Sciatic nerve (tissue), 2 donors: Measurements from ENCODE around the gene KASH5. TPM values are rescaled to one million over a fixed set of nuclear protein-coding genes. Genes with fewer than 3 reads are reported as not detected.
A peak's percentile ranks its signal among the peaks of the same experiment; 100 is the strongest.

ENCODE experiments used
- ATAC-seq: fragments of 200-7000 bp; cut with Tn5 transposase; one replicate; pipeline ENCODE4 v1.9.1; 2020; ENCODE audit warnings: mild to moderate bottlenecking, moderate library complexity
- DNase-seq: peaks from one replicate; pipeline ENCODE4 v3.0.0-alpha.2; 2020; ENCODE audit warnings: low spot score
- intact Hi-C: fragments of 100-400 bp; cut with DNase I; formaldehyde crosslinking; loops from one replicate; pipeline ENCODE4 v1.14.2; 2022
- total RNA-seq: library from RNA; stranded (reverse); fragmentation: NEBNext Ultra II Directional; extraction: Animal tissue kit (Norgen Biotek cat#: 25700); gene quantifications from one replicate; pipeline ENCODE4 v1.2.1, GENCODE V29; 2021
- donor health status: DM: no; HTN: no; CAD: no.
- donor health status: DM: no; HTN: no; CAD: no.

KASH5 gene
- total RNA-seq, 1 donor from 2014 or later, result not detected

- no peak for ATAC-seq
- intact Hi-C loops, result no loop called here
- no peak for DNase-seq
Measured at GRCh38 chr19:49430172-49430677, 42.2 kb downstream of the KASH5 start.

- intact Hi-C loops, result no loop called here
- ATAC-seq (no peak), DNase-seq (no peak)
Measured at GRCh38 chr19:49430678-49431329, 42.8 kb downstream of the KASH5 start.

- no peak for ATAC-seq
- intact Hi-C loops, result no loop called here
Measured at GRCh38 chr19:49431330-49431749, 43.3 kb downstream of the KASH5 start.

GRCh38 chr19:49432141-49433073, 44.4 kb downstream of the KASH5 start:
- DNase-seq (no peak), ATAC-seq (no peak)
- intact Hi-C loops, result no loop called here

More at GRCh38 chr19:49431330-49431749, 43.3 kb downstream of the KASH5 start:
- no peak for DNase-seq

- ATAC-seq (no peak), DNase-seq (no peak)
- intact Hi-C loops, result no loop called here
Measured at GRCh38 chr19:49433240-49433901, 45.3 kb downstream of the KASH5 start.

- no peak for DNase-seq
- no peak for ATAC-seq
- intact Hi-C loops, result loop anchor here (5.0 kb wide), 1 partner anchor 208 kb away; no protein-coding TSS in a partner anchor
Measured at GRCh38 chr19:49434907-49435583, 47.0 kb downstream of the KASH5 start.

GRCh38 chr19:49435670-49436069, 47.6 kb downstream of the KASH5 start:
- intact Hi-C loops, result loop anchor here (5.0 kb wide), 1 partner anchor 208 kb away; no protein-coding TSS in a partner anchor
- no peak for ATAC-seq
- no peak for DNase-seq

- ATAC-seq (no peak), DNase-seq (no peak)
- intact Hi-C loops, result loop anchor here (5.0 kb wide), 1 partner anchor 209 kb away; no protein-coding TSS in a partner anchor
Measured at GRCh38 chr19:49436381-49437017, 48.5 kb downstream of the KASH5 start.

- intact Hi-C loops, result loop anchor here (5.0 kb wide), 1 partner anchor 210 kb away; no protein-coding TSS in a partner anchor
- DNase-seq, result no peak
- ATAC-seq, result no peak
Measured at GRCh38 chr19:49437231-49437630, 49.2 kb downstream of the KASH5 start.

- no peak for DNase-seq
- intact Hi-C loops, result loop anchor here (5.0 kb wide), 1 partner anchor 211 kb away; no protein-coding TSS in a partner anchor
- no peak for ATAC-seq
Measured at GRCh38 chr19:49438261-49438660, 50.2 kb downstream of the KASH5 start.

- intact Hi-C loops, result loop anchor here (5.0 kb wide), 1 partner anchor 213 kb away; no protein-coding TSS in a partner anchor
- ATAC-seq, result no peak
- no peak for DNase-seq
Measured at GRCh38 chr19:49439836-49440235, 51.8 kb downstream of the KASH5 start.

- intact Hi-C loops, result no loop called here
- ATAC-seq, result no peak
- no peak for DNase-seq
Measured at GRCh38 chr19:49440439-49441209, 52.6 kb downstream of the KASH5 start.

- intact Hi-C loops, result no loop called here
Measured at GRCh38 chr19:49441210-49441959, 53.3 kb downstream of the KASH5 start, which contains the start of gene SLC17A7. SLC17A7 (minus strand) TSS chr19:49441527; CDS start chr19:49441379, 148 bp downstream.

GRCh38 chr19:49441960-49442350, 53.9 kb downstream of the KASH5 start:
- intact Hi-C loops, result loop anchor here (2.0 kb wide), 1 partner anchor 57 kb away; no protein-coding TSS in a partner anchor
- ATAC-seq (no peak), DNase-seq (no peak)

More at GRCh38 chr19:49441210-49441959, 53.3 kb downstream of the KASH5 start, which contains the start of gene SLC17A7:
- peak; percentile 55 for ATAC-seq
- DNase-seq, result peak; percentile 82

GRCh38 chr19:49442354-49442753, 54.3 kb downstream of the KASH5 start:
- peak; percentile 81 for DNase-seq
- peak; percentile 56 for ATAC-seq
- intact Hi-C loops, result loop anchor here (2.0 kb wide), 1 partner anchor 58 kb away; no protein-coding TSS in a partner anchor

- peak; percentile 82 for ATAC-seq
- intact Hi-C loops, result loop anchor here (2.0 kb wide), 1 partner anchor 58 kb away; no protein-coding TSS in a partner anchor
Measured at GRCh38 chr19:49442771-49443365, 54.8 kb downstream of the KASH5 start.

More at GRCh38 chr19:49442771-49443365, 54.8 kb downstream of the KASH5 start:
- DNase-seq, result peak; percentile 98
